ENCODE measurements around the gene GRID1. TPM values are rescaled to one million over a fixed set of nuclear protein-coding genes. Genes with fewer than 3 reads are reported as not detected.

GRID1 gene
- total and polyA plus RNA-seq, 2 donors = 2.4 to 3.9 TPM

DNA sequence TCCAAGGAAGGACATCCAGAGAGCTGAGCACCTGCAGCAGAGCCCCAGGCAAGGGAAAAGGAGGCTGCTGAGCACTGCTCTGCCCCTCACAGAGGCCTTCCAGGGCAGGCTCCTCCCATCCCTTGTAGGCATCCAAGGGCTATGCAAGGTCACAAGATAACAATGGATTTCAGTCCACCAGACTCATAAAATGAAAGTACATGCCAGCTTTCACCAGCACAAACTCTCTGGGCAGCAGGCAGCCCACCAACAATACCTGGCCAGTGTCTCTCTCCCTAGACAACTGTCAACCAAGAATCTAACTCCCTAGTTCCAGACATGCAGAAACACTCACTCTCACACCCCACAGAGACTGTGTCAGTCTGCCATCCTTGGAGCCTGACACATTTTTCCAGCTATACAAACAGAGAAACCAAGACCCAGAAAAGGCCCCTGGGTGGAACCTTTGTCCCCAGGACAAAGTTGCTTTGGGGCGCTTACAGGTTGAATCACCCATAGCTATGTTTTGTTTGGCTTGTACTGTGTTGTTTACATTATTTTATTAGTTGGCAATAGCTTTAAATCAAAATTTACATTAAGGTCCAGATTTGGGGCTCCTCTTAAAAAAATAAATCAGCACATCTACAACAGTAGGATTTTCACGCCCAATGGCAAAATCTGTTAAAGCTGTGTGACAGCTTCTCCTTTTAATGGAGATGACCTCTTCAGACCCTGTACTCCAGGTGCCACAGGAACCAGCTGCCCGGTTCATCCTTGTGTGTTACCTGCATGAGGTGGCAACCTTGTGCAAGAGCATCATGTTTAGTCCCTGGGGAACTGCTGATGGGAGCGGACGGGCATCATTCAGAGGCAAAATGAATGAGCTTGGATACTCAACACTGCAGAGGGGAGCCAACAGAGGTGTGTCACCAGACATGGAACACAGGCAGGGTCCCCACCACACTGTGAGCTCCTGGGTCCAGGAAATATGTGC, 5.2 kb downstream of the GRID1 start:
- 90% methylated on average over 5 of the region's 5 CpGs for WGBS
- DNase-seq (ENCODE audit: extremely low spot score) = no peak
- Histone ChIP-seq H3K36me3 (ENCODE audit: insufficient read depth) (no peaks in the 10 kb centered on the region), H3K27ac (ENCODE audit: low read depth) (no peak overlapping the region), H3K4me1 (ENCODE audit: insufficient read depth) (peaks cover 4% of the 10 kb centered on the region), H3K4me3 (ENCODE audit: low read depth, low read length) (no peak overlapping the region)

DNA sequence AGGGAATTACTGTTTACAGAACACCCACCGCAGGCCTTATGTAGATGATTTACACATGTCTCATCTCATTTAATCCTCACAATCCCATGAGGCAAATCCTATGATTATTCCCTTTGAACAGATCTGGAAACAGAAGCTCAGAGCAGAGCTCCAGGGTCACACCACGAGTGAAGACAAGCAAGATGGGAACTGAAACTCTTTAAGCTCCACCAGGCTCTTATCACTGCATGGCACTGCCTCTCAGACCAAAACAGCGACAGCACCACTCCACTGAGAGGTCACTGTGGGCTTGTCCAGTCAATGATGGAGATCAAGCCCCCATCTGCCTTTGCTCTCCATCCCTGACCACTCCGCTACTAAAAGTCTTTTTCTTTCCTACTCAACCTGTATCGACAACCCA, 5.9 kb downstream of the GRID1 start:
- peaks cover 4% of the 10 kb centered on the region for H3K4me1 ChIP-seq (ENCODE audit: insufficient read depth)
- 85% methylated on average over 5 of the region's 5 CpGs for WGBS
- DNase-seq (ENCODE audit: extremely low spot score) = no peak
- H3K27ac ChIP-seq (ENCODE audit: low read depth) = no peak overlapping the region
- H3K4me3 ChIP-seq (ENCODE audit: low read depth, low read length) = no peak overlapping the region
- no peaks in the 10 kb centered on the region for H3K36me3 ChIP-seq (ENCODE audit: insufficient read depth)

GRCh38 chr10:86359954-86360353, 6.6 kb downstream of the GRID1 start:
- DNase-seq (ENCODE audit: extremely low spot score) = no peak
- Histone ChIP-seq H3K4me1 (ENCODE audit: insufficient read depth) (peaks cover 4% of the 10 kb centered on the region), H3K36me3 (ENCODE audit: insufficient read depth) (no peaks in the 10 kb centered on the region), H3K4me3 (ENCODE audit: low read depth, low read length) (no peak overlapping the region), H3K27ac (ENCODE audit: low read depth) (no peak overlapping the region)
- WGBS = 65% methylated on average over 1 of the region's 1 CpG

DNA sequence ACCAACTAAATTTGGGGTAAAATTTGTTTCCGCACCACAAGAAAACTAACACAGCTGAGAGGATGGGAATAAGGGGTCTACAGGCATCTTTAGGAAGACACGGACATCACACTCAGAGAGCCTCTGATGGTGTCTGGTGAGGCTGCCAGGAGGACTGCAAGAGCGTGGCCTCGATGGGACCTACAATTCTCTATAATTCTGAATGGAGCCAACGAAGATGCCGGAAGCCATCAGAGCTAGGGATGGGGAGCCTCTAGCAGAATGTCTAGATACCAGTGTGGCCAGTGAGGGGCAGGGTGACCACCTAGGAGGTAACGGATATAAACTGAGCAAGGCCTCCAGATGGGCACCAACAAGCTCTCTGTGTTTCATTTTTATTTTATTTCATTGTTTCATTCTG, 7.5 kb downstream of the GRID1 start:
- Histone ChIP-seq H3K4me1 (ENCODE audit: insufficient read depth) (peaks cover 4% of the 10 kb centered on the region), H3K36me3 (ENCODE audit: insufficient read depth) (no peaks in the 10 kb centered on the region), H3K4me3 (ENCODE audit: low read depth, low read length) (no peak overlapping the region), H3K27ac (ENCODE audit: low read depth) (no peak overlapping the region)
- WGBS = 92% methylated on average over 7 of the region's 7 CpGs
- no peak for DNase-seq (ENCODE audit: extremely low spot score)

DNA sequence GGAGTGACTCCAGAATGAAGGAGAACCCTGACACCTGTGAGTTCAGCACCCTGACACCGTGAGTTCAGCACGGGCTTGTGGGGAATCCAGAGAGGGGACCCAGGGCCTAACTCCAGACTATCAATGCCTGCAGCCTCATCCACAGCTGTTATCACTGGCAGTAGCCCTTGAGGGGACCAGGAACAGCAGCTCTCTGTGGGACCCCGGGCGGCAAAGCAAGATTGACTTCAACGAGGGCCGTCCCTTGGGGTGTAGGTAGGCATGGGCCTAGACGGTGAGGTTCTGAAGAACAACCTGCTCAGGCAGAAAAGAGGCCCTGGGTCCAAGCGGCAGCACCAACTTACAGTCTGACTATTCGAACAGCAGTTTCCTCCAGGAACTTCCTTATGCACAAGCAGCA, 8.9 kb downstream of the GRID1 start:
- Histone ChIP-seq H3K27ac (ENCODE audit: low read depth) (no peak overlapping the region), H3K36me3 (ENCODE audit: insufficient read depth) (no peaks in the 10 kb centered on the region), H3K4me1 (ENCODE audit: insufficient read depth) (no peaks in the 10 kb centered on the region), H3K4me3 (ENCODE audit: low read depth, low read length) (no peak overlapping the region)
- 80% methylated on average over 9 of the region's 9 CpGs for WGBS
- no peak for DNase-seq (ENCODE audit: extremely low spot score)

GRCh38 chr10:86357041-86357440, 9.6 kb downstream of the GRID1 start:
- 76% methylated on average over 2 of the region's 2 CpGs for WGBS
- Histone ChIP-seq H3K4me1 (ENCODE audit: insufficient read depth) (no peaks in the 10 kb centered on the region), H3K36me3 (ENCODE audit: insufficient read depth) (no peaks in the 10 kb centered on the region), H3K4me3 (ENCODE audit: low read depth, low read length) (no peak overlapping the region), H3K27ac (ENCODE audit: low read depth) (no peak overlapping the region)
- DNase-seq (ENCODE audit: extremely low spot score) = no peak

- WGBS = 80% methylated on average over 3 of the region's 3 CpGs
- DNase-seq (ENCODE audit: extremely low spot score) = no peak
- H3K4me3 ChIP-seq (ENCODE audit: low read depth, low read length) = no peak overlapping the region
- H3K36me3 ChIP-seq (ENCODE audit: insufficient read depth) = no peaks in the 10 kb centered on the region
- H3K27ac ChIP-seq (ENCODE audit: low read depth) = no peak overlapping the region
- H3K4me1 ChIP-seq (ENCODE audit: insufficient read depth) = no peaks in the 10 kb centered on the region
Measured at GRCh38 chr10:86356296-86356695, 10.3 kb downstream of the GRID1 start.

DNA sequence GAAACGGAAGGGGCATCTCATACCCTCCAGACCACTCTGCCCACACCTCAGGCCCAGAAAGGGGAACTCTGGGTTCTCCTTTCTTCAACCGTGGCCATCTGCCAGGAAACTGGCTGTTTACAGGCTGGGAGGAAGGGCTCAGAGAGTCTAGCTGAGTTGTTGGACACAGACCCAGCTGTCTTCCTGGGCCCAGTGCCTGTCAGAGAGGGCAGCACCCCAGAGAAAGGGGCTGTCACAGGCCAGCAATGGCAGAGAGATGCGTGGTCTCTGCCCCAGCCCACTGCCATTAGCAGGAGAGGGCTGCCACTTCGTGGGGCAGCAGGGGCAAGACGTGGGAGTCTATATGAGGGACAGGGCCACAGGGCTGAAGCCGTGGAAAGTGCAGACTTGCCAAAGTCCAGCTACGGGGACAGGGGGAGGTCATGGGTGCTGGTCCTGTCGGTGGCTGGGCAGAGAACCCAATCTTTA, 11.0 kb downstream of the GRID1 start:
- Histone ChIP-seq H3K4me3 (ENCODE audit: low read depth, low read length) (no peak overlapping the region), H3K27ac (ENCODE audit: low read depth) (no peak overlapping the region), H3K4me1 (ENCODE audit: insufficient read depth) (no peaks in the 10 kb centered on the region), H3K36me3 (ENCODE audit: insufficient read depth) (no peaks in the 10 kb centered on the region)
- no peak for DNase-seq (ENCODE audit: extremely low spot score)
- 54% methylated on average over 8 of the region's 8 CpGs for WGBS

GRCh38 chr10:86354761-86355540, 11.6 kb downstream of the GRID1 start:
- Histone ChIP-seq H3K4me1 (ENCODE audit: insufficient read depth) (no peaks in the 10 kb centered on the region), H3K36me3 (ENCODE audit: insufficient read depth) (no peaks in the 10 kb centered on the region), H3K4me3 (ENCODE audit: low read depth, low read length) (no peak overlapping the region), H3K27ac (ENCODE audit: low read depth) (no peak overlapping the region)
- 78% methylated on average over 9 of the region's 9 CpGs for WGBS
- no peak for DNase-seq (ENCODE audit: extremely low spot score)

- Histone ChIP-seq H3K4me3 (ENCODE audit: low read depth, low read length) (no peak overlapping the region), H3K36me3 (ENCODE audit: insufficient read depth) (no peaks in the 10 kb centered on the region), H3K27ac (ENCODE audit: low read depth) (no peak overlapping the region), H3K4me1 (ENCODE audit: insufficient read depth) (no peaks in the 10 kb centered on the region)
- WGBS = 94% methylated on average over 18 of the region's 18 CpGs
- DNase-seq (ENCODE audit: extremely low spot score) = no peak
Measured at GRCh38 chr10:86353506-86354485, 12.8 kb downstream of the GRID1 start.

- WGBS = 77% methylated on average over 6 of the region's 6 CpGs
- no peaks in the 10 kb centered on the region for H3K36me3 ChIP-seq (ENCODE audit: insufficient read depth)
- no peak for DNase-seq (ENCODE audit: extremely low spot score)
- no peak overlapping the region for H3K4me3 ChIP-seq (ENCODE audit: low read depth, low read length)
- H3K27ac ChIP-seq (ENCODE audit: low read depth) = no peak overlapping the region
- no peaks in the 10 kb centered on the region for H3K4me1 ChIP-seq (ENCODE audit: insufficient read depth)
Measured at GRCh38 chr10:86350897-86351296, 15.7 kb downstream of the GRID1 start.

DNA sequence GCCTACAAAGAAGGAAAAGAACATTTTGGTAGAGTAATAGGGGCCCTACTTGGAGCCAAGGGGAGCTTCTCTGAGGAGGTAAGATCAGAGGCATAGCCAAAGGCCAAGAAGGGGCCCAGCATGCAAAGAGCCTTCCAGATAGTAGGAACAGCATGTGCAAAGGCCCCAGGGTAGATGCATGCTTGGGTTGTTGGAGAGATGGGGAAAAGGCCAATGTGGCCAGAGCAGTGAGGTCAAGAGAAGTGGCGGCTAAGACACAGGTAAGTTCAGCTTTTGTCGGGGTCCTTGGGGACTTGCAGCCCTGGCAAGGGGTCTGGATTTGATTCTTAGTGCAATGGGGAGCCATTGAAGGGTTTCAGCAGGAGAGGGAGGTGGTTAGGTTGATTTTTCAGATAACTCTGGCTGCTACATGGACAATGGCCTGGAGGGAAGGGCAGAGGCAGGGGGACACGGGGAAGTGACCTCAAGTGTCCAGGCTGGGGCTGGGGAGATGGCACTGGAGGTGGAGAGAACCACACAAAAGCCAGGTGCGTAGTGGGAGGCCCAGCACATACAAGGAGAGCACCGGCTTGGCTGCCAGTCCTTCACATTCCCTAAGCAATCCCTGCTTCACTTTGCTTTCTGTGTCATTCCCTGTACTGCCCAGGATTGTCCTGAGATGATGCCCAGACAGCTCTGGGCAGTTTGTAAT, 16.5 kb downstream of the GRID1 start:
- H3K27ac ChIP-seq (ENCODE audit: low read depth) = no peak overlapping the region
- H3K4me1 ChIP-seq (ENCODE audit: insufficient read depth) = no peaks in the 10 kb centered on the region
- H3K4me3 ChIP-seq (ENCODE audit: low read depth, low read length) = no peak overlapping the region
- DNase-seq (ENCODE audit: extremely low spot score) = no peak
- WGBS = 81% methylated on average over 5 of the region's 5 CpGs
- no peaks in the 10 kb centered on the region for H3K36me3 ChIP-seq (ENCODE audit: insufficient read depth)

Measured in urinary bladder (tissue), 4 donors.